ENCODE data around the gene AZGP1. TPM values are rescaled to one million over a fixed set of nuclear protein-coding genes. Genes with fewer than 3 reads are reported as not detected.

The AZGP1 gene
- total and polyA plus RNA-seq, 2 of the 13 experiments (the other 11 are each of a cell fraction or from before 2014, with no cell fraction given) = 93.8 to 229 TPM

- TF ChIP-seq PRDM10 (CRISPR knock-in tag; IDR thresholded peaks at IDR 0.05; ENCODE audit: low read depth) = peak; percentile 66
- peak; percentile 70; the same call in 1 of the 2 replicates for TF ChIP-seq ZBTB7A (CRISPR knock-in tag; IDR thresholded peaks at IDR 0.05)
- TF ChIP-seq FOXK2 (IDR thresholded peaks at IDR 0.05) = peak; percentile 61; the same call in 1 of the 2 replicates
- TF ChIP-seq ZNF329 (CRISPR knock-in tag; IDR thresholded peaks at IDR 0.05; ENCODE audit: low read depth) = 0 out of 2 replicates have a peak, but pooled peaks have one; percentile 76
- TF ChIP-seq CBFB (CRISPR knock-in tag; IDR thresholded peaks at IDR 0.05) = peak; percentile 76; the same call in 1 of the 2 replicates
- no peak for TF ChIP-seq EZH2 (conservative IDR thresholded peaks at IDR 0.05; ENCODE audit: low read depth, low read length)
- peak; percentile 34; the same call in 1 of the 2 replicates for TF ChIP-seq NFYC (CRISPR knock-in tag; IDR thresholded peaks at IDR 0.05)
- 0 out of 2 replicates have a peak, but pooled peaks have one; percentile 10 for TF ChIP-seq ZNF253 (CRISPR knock-in tag; IDR thresholded peaks at IDR 0.05; ENCODE audit: borderline replicate concordance)
- TF ChIP-seq AKAP8 (CRISPR knock-in tag; IDR thresholded peaks at IDR 0.05) = no peak
- TF ChIP-seq POLR2AphosphoS5 (IDR thresholded peaks at IDR 0.05; ENCODE audit: low read depth, low read length) = peak; percentile 82
- peak; percentile 90 for TF ChIP-seq MXD4 (CRISPR knock-in tag; IDR thresholded peaks at IDR 0.05)
- TF ChIP-seq CREM (IDR thresholded peaks at IDR 0.05) = 0 out of 2 replicates have a peak, but pooled peaks have one; percentile 40
- no peak for TF ChIP-seq CREM (CRISPR knock-in tag; IDR thresholded peaks at IDR 0.05)
- peak; percentile 22; the same call in 1 of the 2 replicates for TF ChIP-seq KDM5A (IDR thresholded peaks at IDR 0.05; ENCODE audit: borderline replicate concordance, low read length)
- TF ChIP-seq ZNF337 (CRISPR knock-in tag; IDR thresholded peaks at IDR 0.05; ENCODE audit: borderline replicate concordance, low read depth) = 0 out of 2 replicates have a peak, but pooled peaks have one; percentile 36
- TF ChIP-seq ZFP37 (CRISPR knock-in tag; IDR thresholded peaks at IDR 0.05; ENCODE audit: borderline replicate concordance) = peak; percentile 89
- TF ChIP-seq TP53 (CRISPR knock-in tag; conservative IDR thresholded peaks at IDR 0.05) = peak; percentile 70; the same call in 1 of the 2 replicates
- 0 out of 2 replicates have a peak, but pooled peaks have one; percentile 59 for TF ChIP-seq ZBTB42 (CRISPR knock-in tag; IDR thresholded peaks at IDR 0.05)
- no peak for TF ChIP-seq U2AF2 (IDR thresholded peaks at IDR 0.05; ENCODE audit: low read depth, low read length)
- TF ChIP-seq KMT2B (CRISPR knock-in tag; IDR thresholded peaks at IDR 0.05) = peak; percentile 90
- TF ChIP-seq FOXO1 (CRISPR knock-in tag; IDR thresholded peaks at IDR 0.05) = peak; percentile 84; the same call in 1 of the 2 replicates
- TF ChIP-seq HDAC2 (CRISPR knock-in tag; IDR thresholded peaks at IDR 0.05) = peak; percentile 84
- peak; percentile 64; the same call in 1 of the 2 replicates for TF ChIP-seq ZNF770 (CRISPR knock-in tag; IDR thresholded peaks at IDR 0.05)
- TF ChIP-seq TEF (CRISPR knock-in tag; IDR thresholded peaks at IDR 0.05) = 0 out of 2 replicates have a peak, but pooled peaks have one; percentile 28
- TF ChIP-seq PHF5A (CRISPR knock-in tag; IDR thresholded peaks at IDR 0.05; ENCODE audit: low read depth, unreplicated experiment) = peak; percentile 42
- 0 out of 2 replicates have a peak, but pooled peaks have one; percentile 53 for TF ChIP-seq SNAI1 (CRISPR knock-in tag; IDR thresholded peaks at IDR 0.05; ENCODE audit: borderline replicate concordance)
Observed at GRCh38 chr7:99997545-99998137, 21.8 kb upstream of the AZGP1 start (continued).

All from HepG2 (cell line).